ENCODE data around the gene DGKD. TPM values are rescaled to one million over a fixed set of nuclear protein-coding genes. Genes with fewer than 3 reads are reported as not detected.

Gene DGKD
- total and polyA plus RNA-seq, 9 of the 15 experiments (the other 6 are each of a cell fraction or from before 2014, with no cell fraction given), result 0.52 to 29.5 (median 10.6) TPM

DNA sequence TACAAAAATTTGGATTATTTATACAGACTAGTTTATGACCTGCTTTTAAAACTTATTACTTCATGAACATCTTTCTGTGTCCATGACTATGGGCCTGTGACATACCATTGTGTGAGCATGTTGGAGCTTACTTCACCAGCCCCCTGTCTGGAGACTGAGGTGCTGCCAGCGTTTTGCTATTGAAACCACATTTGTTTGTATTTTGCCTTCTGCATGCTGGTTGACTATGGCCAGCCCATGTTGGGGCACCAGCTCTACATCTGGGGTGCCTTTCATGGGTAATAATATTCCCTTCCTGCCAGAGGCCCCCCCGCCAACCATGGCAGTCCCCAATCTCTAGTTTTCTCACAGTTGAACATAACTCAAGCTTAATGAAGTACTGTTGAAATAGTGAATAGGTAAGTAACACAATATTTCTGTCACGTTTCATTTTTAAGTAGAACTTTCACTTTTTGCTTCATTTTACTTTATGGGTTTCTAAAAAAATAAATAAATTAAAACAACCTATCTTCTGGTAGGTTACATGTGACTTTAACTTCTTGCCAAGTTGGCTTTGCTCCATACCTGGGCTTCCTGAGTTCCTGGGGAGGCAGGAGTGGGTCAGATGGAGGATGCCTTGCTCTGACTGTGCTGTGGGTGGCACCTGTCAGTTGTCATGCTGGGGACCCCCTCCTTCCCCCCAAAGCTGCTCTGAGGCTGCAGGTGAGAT lies 63.9 kb downstream of the DGKD start (continued):
- TF ChIP-seq, protein P1, sequence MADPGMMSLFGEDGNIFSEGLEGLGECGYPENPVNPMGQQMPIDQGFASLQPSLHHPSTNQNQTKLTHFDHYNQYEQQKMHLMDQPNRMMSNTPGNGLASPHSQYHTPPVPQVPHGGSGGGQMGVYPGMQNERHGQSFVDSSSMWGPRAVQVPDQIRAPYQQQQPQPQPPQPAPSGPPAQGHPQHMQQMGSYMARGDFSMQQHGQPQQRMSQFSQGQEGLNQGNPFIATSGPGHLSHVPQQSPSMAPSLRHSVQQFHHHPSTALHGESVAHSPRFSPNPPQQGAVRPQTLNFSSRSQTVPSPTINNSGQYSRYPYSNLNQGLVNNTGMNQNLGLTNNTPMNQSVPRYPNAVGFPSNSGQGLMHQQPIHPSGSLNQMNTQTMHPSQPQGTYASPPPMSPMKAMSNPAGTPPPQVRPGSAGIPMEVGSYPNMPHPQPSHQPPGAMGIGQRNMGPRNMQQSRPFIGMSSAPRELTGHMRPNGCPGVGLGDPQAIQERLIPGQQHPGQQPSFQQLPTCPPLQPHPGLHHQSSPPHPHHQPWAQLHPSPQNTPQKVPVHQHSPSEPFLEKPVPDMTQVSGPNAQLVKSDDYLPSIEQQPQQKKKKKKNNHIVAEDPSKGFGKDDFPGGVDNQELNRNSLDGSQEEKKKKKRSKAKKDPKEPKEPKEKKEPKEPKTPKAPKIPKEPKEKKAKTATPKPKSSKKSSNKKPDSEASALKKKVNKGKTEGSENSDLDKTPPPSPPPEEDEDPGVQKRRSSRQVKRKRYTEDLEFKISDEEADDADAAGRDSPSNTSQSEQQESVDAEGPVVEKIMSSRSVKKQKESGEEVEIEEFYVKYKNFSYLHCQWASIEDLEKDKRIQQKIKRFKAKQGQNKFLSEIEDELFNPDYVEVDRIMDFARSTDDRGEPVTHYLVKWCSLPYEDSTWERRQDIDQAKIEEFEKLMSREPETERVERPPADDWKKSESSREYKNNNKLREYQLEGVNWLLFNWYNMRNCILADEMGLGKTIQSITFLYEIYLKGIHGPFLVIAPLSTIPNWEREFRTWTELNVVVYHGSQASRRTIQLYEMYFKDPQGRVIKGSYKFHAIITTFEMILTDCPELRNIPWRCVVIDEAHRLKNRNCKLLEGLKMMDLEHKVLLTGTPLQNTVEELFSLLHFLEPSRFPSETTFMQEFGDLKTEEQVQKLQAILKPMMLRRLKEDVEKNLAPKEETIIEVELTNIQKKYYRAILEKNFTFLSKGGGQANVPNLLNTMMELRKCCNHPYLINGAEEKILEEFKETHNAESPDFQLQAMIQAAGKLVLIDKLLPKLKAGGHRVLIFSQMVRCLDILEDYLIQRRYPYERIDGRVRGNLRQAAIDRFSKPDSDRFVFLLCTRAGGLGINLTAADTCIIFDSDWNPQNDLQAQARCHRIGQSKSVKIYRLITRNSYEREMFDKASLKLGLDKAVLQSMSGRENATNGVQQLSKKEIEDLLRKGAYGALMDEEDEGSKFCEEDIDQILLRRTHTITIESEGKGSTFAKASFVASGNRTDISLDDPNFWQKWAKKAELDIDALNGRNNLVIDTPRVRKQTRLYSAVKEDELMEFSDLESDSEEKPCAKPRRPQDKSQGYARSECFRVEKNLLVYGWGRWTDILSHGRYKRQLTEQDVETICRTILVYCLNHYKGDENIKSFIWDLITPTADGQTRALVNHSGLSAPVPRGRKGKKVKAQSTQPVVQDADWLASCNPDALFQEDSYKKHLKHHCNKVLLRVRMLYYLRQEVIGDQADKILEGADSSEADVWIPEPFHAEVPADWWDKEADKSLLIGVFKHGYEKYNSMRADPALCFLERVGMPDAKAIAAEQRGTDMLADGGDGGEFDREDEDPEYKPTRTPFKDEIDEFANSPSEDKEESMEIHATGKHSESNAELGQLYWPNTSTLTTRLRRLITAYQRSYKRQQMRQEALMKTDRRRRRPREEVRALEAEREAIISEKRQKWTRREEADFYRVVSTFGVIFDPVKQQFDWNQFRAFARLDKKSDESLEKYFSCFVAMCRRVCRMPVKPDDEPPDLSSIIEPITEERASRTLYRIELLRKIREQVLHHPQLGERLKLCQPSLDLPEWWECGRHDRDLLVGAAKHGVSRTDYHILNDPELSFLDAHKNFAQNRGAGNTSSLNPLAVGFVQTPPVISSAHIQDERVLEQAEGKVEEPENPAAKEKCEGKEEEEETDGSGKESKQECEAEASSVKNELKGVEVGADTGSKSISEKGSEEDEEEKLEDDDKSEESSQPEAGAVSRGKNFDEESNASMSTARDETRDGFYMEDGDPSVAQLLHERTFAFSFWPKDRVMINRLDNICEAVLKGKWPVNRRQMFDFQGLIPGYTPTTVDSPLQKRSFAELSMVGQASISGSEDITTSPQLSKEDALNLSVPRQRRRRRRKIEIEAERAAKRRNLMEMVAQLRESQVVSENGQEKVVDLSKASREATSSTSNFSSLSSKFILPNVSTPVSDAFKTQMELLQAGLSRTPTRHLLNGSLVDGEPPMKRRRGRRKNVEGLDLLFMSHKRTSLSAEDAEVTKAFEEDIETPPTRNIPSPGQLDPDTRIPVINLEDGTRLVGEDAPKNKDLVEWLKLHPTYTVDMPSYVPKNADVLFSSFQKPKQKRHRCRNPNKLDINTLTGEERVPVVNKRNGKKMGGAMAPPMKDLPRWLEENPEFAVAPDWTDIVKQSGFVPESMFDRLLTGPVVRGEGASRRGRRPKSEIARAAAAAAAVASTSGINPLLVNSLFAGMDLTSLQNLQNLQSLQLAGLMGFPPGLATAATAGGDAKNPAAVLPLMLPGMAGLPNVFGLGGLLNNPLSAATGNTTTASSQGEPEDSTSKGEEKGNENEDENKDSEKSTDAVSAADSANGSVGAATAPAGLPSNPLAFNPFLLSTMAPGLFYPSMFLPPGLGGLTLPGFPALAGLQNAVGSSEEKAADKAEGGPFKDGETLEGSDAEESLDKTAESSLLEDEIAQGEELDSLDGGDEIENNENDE (IDR thresholded peaks at IDR 0.05; ENCODE audit: low read depth, low read length), result no peak
- TF ChIP-seq FUS (optimal IDR thresholded peaks at IDR 0.05; ENCODE audit: low read depth, low read length) (no peak), HEY1 (CRISPR knock-in tag; IDR thresholded peaks at IDR 0.05; ENCODE audit: borderline replicate concordance) (no peak), FOXA3 (CRISPR knock-in tag; conservative IDR thresholded peaks at IDR 0.05 in 1 of 2, IDR thresholded peaks at IDR 0.05 in 1 of 2) (no peak), YY1 (IDR thresholded peaks at IDR 0.05; ENCODE audit: borderline replicate concordance in 1 of 3, control insufficient read depth in 1 of 3, extremely low read depth in 1 of 3, insufficient read depth in 3 of 3, insufficient read length in 1 of 3, insufficient replicate concordance in 2 of 3, low read depth in 1 of 3, low read length in 2 of 3) (no peak), ZNF165 (CRISPR knock-in tag; IDR thresholded peaks at IDR 0.05; ENCODE audit: borderline replicate concordance) (no peak), ETV6 (IDR thresholded peaks at IDR 0.05; ENCODE audit: borderline replicate concordance in 1 of 2, low read depth in 2 of 2, low read length in 1 of 2) (no peak), ETV6 (CRISPR knock-in tag; IDR thresholded peaks at IDR 0.05; ENCODE audit: borderline replicate concordance) (no peak), EZH2 (IDR thresholded peaks at IDR 0.05; ENCODE audit: borderline replicate concordance, low read depth, low read length) (no peak)
- TF ChIP-seq, protein P2, sequence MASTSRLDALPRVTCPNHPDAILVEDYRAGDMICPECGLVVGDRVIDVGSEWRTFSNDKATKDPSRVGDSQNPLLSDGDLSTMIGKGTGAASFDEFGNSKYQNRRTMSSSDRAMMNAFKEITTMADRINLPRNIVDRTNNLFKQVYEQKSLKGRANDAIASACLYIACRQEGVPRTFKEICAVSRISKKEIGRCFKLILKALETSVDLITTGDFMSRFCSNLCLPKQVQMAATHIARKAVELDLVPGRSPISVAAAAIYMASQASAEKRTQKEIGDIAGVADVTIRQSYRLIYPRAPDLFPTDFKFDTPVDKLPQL (IDR thresholded peaks at IDR 0.05; ENCODE audit: extremely low read depth, insufficient read length), result no peak
